ENCODE data around the gene C8A.

The C8A gene

GRCh38 chr1:56838759-56839158 lies 15.8 kb upstream of the C8A start:
- DNase-seq, result no peak

- no peak for DNase-seq
Observed at GRCh38 chr1:56843544-56843943, 11.1 kb upstream of the C8A start.

GRCh38 chr1:56844545-56845136 lies 10.0 kb upstream of the C8A start:
- no peak for DNase-seq

- DNase-seq, result no peak
Observed at GRCh38 chr1:56845343-56845742, 9.3 kb upstream of the C8A start.

- no peak for DNase-seq
Observed at GRCh38 chr1:56849750-56850149, 4.8 kb upstream of the C8A start.

GRCh38 chr1:56850411-56850810 lies 4.2 kb upstream of the C8A start:
- DNase-seq, result no peak

- DNase-seq, result no peak
Observed at GRCh38 chr1:56850922-56851321, 3.7 kb upstream of the C8A start.

GRCh38 chr1:56852476-56852875 lies 2.1 kb upstream of the C8A start:
- no peak for DNase-seq

- DNase-seq, result no peak
Observed at GRCh38 chr1:56855190-56855589, 593 bp downstream of the C8A start.

- DNase-seq, result no peak
Observed at GRCh38 chr1:56856186-56856585, 1.6 kb downstream of the C8A start.

GRCh38 chr1:56859287-56859686 lies 4.7 kb downstream of the C8A start:
- DNase-seq, result no peak

GRCh38 chr1:56863265-56863992 lies 8.8 kb downstream of the C8A start:
- DNase-seq, result no peak

- DNase-seq, result no peak
Observed at GRCh38 chr1:56864430-56864829, 9.8 kb downstream of the C8A start.

- no peak for DNase-seq
Observed at GRCh38 chr1:56866656-56867055, 12.1 kb downstream of the C8A start.

- DNase-seq, result no peak
Observed at GRCh38 chr1:56867491-56867890, 12.9 kb downstream of the C8A start.

- no peak for DNase-seq
Observed at GRCh38 chr1:56868761-56869160, 14.2 kb downstream of the C8A start.

- no peak for DNase-seq
Observed at GRCh38 chr1:56872597-56872996, 18.0 kb downstream of the C8A start.

GRCh38 chr1:56873213-56873612 lies 18.6 kb downstream of the C8A start:
- no peak for DNase-seq

- no peak for DNase-seq
Observed at GRCh38 chr1:56874689-56875088, 20.1 kb downstream of the C8A start.

GRCh38 chr1:56877973-56878372 lies 23.4 kb downstream of the C8A start:
- no peak for DNase-seq

GRCh38 chr1:56880774-56881173 lies 26.2 kb downstream of the C8A start:
- no peak for DNase-seq

- DNase-seq, result no peak
Observed at GRCh38 chr1:56881417-56881816, 26.8 kb downstream of the C8A start.

GRCh38 chr1:56890229-56890628 lies 35.6 kb downstream of the C8A start:
- DNase-seq, result no peak

- no peak for DNase-seq
Observed at GRCh38 chr1:56894014-56894413, 39.4 kb downstream of the C8A start.
